ENCODE data around the gene TST.

The TST gene

GRCh38 chr22:37026325-37026724, 7.1 kb upstream of the TST start:
- TF ChIP-seq EZH2phosphoT487 (IDR thresholded peaks at IDR 0.05; ENCODE audit: borderline replicate concordance) (no peak), CTCF (conservative IDR thresholded peaks at IDR 0.05; ENCODE audit: low read length) (no peak)
- peaks cover 35% of the 10 kb centered on the region for H3K79me2 ChIP-seq (ENCODE audit: insufficient read depth, low read length)
- peaks cover 16% of the 10 kb centered on the region for H4K20me1 ChIP-seq (ENCODE audit: insufficient read depth, low read length, poor library complexity, severe bottlenecking)
- no peak overlapping the region for H2AFZ ChIP-seq (ENCODE audit: low read length)
- H3K4me1 ChIP-seq (ENCODE audit: insufficient read depth, low read length, poor library complexity, severe bottlenecking): peaks cover 12% of the 10 kb centered on the region
- no peak overlapping the region for H3K4me2 ChIP-seq (ENCODE audit: low read depth, low read length, poor library complexity, severe bottlenecking)
- no peak overlapping the region for H3K4me3 ChIP-seq (ENCODE audit: low read length, poor library complexity, severe bottlenecking)
- H3K9ac ChIP-seq (ENCODE audit: low read depth, low read length, poor library complexity, severe bottlenecking): no peak overlapping the region
- H3K36me3 ChIP-seq (ENCODE audit: insufficient read depth, low read length): peaks cover 24% of the 10 kb centered on the region; the same call in 1 of the 2 replicates
- no peaks in the 10 kb centered on the region for H3F3A ChIP-seq (ENCODE audit: low read depth)
- no peaks in the 10 kb centered on the region for H3K9me3 ChIP-seq (ENCODE audit: insufficient read depth, low read depth, low read length)
- no peaks in the 10 kb centered on the region for H3K27me3 ChIP-seq (ENCODE audit: insufficient read depth, low read length, poor library complexity, severe bottlenecking)
- no peaks in the 10 kb centered on the region for H3K9me2 ChIP-seq (replicated peaks; ENCODE audit: low read depth, low read length)

- Histone ChIP-seq H3K27me3 (ENCODE audit: insufficient read depth, low read length, poor library complexity, severe bottlenecking) (no peaks in the 10 kb centered on the region), H3K36me3 (ENCODE audit: insufficient read depth, low read length) (peaks cover 24% of the 10 kb centered on the region; the same call in 1 of the 2 replicates), H3K9me2 (replicated peaks; ENCODE audit: low read depth, low read length) (no peaks in the 10 kb centered on the region), H2AFZ (ENCODE audit: low read length) (no peak overlapping the region), H3F3A (ENCODE audit: low read depth) (no peaks in the 10 kb centered on the region), H3K4me1 (ENCODE audit: insufficient read depth, low read length, poor library complexity, severe bottlenecking) (peaks cover 12% of the 10 kb centered on the region), H3K9ac (ENCODE audit: low read depth, low read length, poor library complexity, severe bottlenecking) (no peak overlapping the region), H4K20me1 (ENCODE audit: insufficient read depth, low read length, poor library complexity, severe bottlenecking) (peaks cover 16% of the 10 kb centered on the region), H3K79me2 (ENCODE audit: insufficient read depth, low read length) (peaks cover 42% of the 10 kb centered on the region), H3K9me3 (ENCODE audit: insufficient read depth, low read depth, low read length) (no peaks in the 10 kb centered on the region), H3K4me3 (ENCODE audit: low read length, poor library complexity, severe bottlenecking) (no peak overlapping the region), H3K4me2 (ENCODE audit: low read depth, low read length, poor library complexity, severe bottlenecking) (no peak overlapping the region)
- no peak for TF ChIP-seq EZH2phosphoT487 (IDR thresholded peaks at IDR 0.05; ENCODE audit: borderline replicate concordance)
- no peak for TF ChIP-seq CTCF (conservative IDR thresholded peaks at IDR 0.05; ENCODE audit: low read length)
Observed at GRCh38 chr22:37025500-37026070, 6.3 kb upstream of the TST start.

GRCh38 chr22:37024339-37025157, 5.3 kb upstream of the TST start:
- Histone ChIP-seq H3K36me3 (ENCODE audit: insufficient read depth, low read length) (peaks cover 17% of the 10 kb centered on the region; the same call in 1 of the 2 replicates), H3K27me3 (ENCODE audit: insufficient read depth, low read length, poor library complexity, severe bottlenecking) (peaks cover 5% of the 10 kb centered on the region)

More at GRCh38 chr22:37024339-37025157, 5.3 kb upstream of the TST start:
- peak overlapping the region; percentile 9 for H3K4me2 ChIP-seq (ENCODE audit: low read depth, low read length, poor library complexity, severe bottlenecking)
- H3F3A ChIP-seq (ENCODE audit: low read depth): no peaks in the 10 kb centered on the region
- H3K4me3 ChIP-seq (ENCODE audit: low read length, poor library complexity, severe bottlenecking): no peak overlapping the region
- peaks cover 52% of the 10 kb centered on the region for H3K79me2 ChIP-seq (ENCODE audit: insufficient read depth, low read length)
- peaks cover 16% of the 10 kb centered on the region for H4K20me1 ChIP-seq (ENCODE audit: insufficient read depth, low read length, poor library complexity, severe bottlenecking)
- H2AFZ ChIP-seq (ENCODE audit: low read length): no peak overlapping the region
- H3K9ac ChIP-seq (ENCODE audit: low read depth, low read length, poor library complexity, severe bottlenecking): no peak overlapping the region
- TF ChIP-seq EZH2phosphoT487 (IDR thresholded peaks at IDR 0.05; ENCODE audit: borderline replicate concordance) (no peak), CTCF (conservative IDR thresholded peaks at IDR 0.05; ENCODE audit: low read length) (no peak)
- H3K9me3 ChIP-seq (ENCODE audit: insufficient read depth, low read depth, low read length): no peaks in the 10 kb centered on the region
- peaks cover 12% of the 10 kb centered on the region for H3K4me1 ChIP-seq (ENCODE audit: insufficient read depth, low read length, poor library complexity, severe bottlenecking)
- H3K9me2 ChIP-seq (replicated peaks; ENCODE audit: low read depth, low read length): no peaks in the 10 kb centered on the region
